Stimulated activated CD4-positive, alpha-beta T cell treated with anti-CD3 and anti-CD28 coated beads, Interleukin-4, amount 100 ng/mL, for 48 hours (primary cell): ENCODE measurements around the gene PCYOX1L.

Experiments used
- DNase-seq, 2 donors: peaks; one replicate each; pipeline ENCODE4 v3.0.0-alpha.2; 2020; ENCODE audit warnings: low read depth in 2 of 2

The PCYOX1L gene

DNA sequence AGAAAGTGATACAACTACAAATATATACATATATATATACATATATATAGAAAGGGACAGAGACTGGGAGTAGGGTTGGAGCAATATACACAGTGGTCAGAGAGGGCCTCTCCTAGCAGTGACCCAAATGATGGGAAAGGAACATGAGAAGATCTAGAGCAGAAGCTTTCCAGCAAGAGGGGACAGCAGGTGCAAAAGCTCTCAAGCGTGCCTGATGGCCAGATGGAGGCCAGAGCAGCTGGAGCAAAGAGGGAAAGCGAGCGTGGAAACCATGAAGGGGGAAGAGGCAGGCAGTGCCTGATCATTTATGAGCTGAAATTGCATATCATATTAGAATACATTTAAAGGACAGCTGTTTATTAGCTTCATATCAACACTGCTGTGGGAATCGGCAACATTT, 20.1 kb upstream of the PCYOX1L start:
- no peak for DNase-seq

DNA sequence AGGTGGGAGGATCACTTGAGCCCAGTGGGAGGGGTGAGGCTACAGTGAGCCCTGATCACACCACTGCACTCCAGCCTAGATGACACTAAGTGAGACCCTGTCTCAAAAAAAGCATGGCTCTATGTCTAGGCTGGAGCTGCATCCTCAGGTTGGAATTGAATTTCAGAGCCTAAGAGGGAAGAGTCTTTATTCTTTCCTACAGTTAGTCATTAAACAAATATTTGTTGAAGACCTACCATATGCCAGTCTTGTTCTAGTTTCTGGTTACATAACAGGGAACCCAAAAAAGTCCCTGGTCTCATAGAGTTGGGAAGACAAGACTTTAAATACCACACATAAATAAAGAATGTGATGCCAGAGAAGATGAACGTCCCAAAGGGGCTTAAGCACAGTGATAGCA, 19.5 kb upstream of the PCYOX1L start:
- no peak for DNase-seq

GRCh38 chr5:149340920-149341319, 16.9 kb upstream of the PCYOX1L start:
- DNase-seq, result no peak

DNA sequence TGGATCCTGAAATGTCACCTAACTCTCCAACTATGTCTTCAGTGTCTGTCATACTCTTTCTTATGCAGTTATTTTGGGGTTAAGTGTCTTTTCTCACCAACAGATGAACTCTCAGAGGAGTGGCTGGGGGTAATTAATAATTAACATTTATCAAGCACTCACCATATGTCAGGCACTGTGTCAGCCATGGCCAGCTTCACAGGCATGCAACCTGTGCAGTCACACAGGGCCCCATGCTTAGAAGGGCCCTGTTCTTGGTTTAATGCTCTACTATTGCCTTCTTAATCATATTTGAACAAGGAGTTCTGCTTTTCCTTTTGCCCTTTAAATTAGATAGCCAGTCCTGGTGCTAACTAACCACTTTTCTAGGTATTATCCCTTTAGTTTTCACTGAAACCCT, 16.0 kb upstream of the PCYOX1L start:
- DNase-seq, result no peak

DNA sequence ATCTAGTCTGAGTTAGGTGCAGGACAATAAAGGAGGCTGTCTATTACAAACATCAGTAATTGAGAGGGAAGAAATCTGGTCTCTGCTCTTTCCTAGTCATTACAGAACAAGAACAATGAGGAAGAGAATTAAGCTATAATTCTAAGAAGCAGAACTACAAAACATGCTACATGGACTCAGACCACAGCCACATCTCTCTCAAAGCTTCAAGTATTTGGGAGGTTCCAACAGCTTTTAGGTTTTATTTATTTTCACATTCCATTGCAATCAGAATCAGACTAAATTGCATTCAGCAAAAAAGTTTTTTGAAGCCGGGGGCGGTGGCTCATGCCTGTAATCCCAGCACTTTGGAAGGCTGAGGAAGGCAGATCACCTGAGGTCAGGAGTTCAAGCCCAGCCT, 13.7 kb upstream of the PCYOX1L start:
- DNase-seq, result no peak

- DNase-seq, result peak; percentile 88 to 94
These were observed 12.5 kb upstream of the PCYOX1L start, which contains the start of gene GRPEL2 for GRCh38 chr5:149345147-149345891. GRPEL2 (plus strand) TSS chr5:149345499; CDS start chr5:149345540, 41 bp downstream.

- no peak for DNase-seq
These were observed 12.0 kb upstream of the PCYOX1L start for GRCh38 chr5:149345892-149346222.

DNA sequence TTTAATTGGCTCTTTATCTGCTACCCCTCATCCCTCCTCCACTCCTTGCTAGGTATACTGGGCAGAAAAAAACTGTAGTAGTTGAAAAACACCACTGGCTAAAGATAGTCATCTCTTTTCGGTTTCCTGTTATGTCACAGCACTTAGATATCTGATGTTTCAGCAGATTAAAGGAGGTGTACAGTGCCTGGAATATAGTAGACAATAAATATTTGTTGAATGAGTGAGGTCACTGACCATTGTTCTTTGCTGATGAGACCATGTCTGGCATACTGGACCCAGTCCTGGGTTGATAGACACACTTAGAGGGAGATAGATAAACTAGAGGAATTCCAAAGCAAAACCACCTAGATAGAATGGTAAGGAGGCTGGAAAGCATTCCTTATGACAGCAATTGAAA, 9.3 kb upstream of the PCYOX1L start:
- DNase-seq, result no peak

DNA sequence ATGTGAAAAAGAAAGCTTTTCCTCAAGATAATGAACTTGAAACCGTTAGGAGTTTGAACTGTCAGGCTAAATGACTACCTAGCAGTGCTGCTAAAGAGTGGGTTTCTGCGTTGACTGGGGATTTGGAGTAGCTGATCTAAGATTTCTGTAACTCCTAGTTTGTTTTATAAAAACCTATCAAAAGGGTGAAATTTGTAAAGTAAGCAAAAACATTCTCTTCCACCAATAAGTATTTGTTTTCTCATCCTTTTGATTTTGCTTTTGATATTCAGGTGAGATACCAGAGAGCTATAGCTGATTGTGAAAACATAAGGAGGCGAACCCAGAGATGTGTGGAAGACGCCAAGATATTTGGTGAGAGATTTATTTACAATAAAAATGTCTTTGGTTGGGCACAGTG, 8.5 kb upstream of the PCYOX1L start:
- no peak for DNase-seq

- no peak for DNase-seq
These were observed 5.7 kb upstream of the PCYOX1L start for GRCh38 chr5:149352169-149352568.

DNA sequence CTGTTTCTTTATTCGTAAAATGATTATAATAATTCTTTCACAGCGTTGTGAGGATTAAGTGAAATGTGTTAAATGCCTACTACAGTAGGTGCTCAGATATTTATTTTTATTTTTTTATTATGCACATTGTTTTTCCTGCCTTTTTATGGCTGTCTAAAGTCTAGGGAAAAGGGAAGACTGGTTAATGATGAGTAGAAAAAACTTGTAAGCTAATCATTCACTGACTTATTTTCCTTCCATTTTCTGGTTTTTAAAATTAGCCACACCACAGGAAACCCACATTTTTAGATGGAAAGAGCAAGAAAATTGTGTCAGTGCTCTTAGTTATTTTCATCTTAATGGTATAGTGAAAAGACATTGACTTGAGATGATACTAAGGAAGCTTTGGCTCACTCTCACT, 3.9 kb upstream of the PCYOX1L start:
- DNase-seq, result no peak

GRCh38 chr5:149355688-149356087, 2.2 kb upstream of the PCYOX1L start:
- DNase-seq, result peak; percentile 6 to 16

- peak in 1 of 2 donors; percentile 13 for DNase-seq
These were observed 1.5 kb upstream of the PCYOX1L start for GRCh38 chr5:149356391-149356790.

GRCh38 chr5:149358294-149358651, 427 bp downstream of the PCYOX1L start:
- DNase-seq, result peak; percentile 8

DNA sequence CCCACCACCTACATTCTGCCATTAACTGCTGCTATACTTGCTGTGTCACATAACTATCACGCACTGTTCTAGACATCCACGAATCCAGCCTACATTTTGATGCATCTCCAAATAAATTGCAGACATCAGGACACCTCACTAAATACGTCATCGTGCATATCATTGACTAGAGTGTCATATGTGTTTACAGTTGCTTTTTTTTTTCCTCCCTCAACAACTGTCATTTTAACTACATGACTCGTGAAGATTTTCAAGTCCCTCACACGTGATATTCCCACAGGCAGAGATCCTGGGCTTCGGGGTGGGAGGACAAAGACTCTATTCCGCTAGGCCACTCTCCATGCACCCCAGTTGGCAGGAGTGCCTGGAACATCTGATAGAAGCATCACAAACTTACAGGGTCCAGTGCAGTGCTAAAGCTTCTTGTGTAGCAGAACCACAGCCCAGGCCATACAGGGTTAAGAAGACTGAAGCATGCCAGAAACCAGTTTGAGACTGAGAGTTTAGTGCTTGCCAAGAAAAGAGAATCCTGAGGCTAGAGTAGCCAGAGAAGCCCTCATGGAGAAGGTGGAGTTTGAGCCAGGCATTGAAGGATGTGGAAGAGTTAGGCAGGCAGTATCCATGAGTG, 1.1 kb downstream of the PCYOX1L start:
- DNase-seq, result no peak

GRCh38 chr5:149360272-149360671, 2.4 kb downstream of the PCYOX1L start:
- no peak for DNase-seq

DNA sequence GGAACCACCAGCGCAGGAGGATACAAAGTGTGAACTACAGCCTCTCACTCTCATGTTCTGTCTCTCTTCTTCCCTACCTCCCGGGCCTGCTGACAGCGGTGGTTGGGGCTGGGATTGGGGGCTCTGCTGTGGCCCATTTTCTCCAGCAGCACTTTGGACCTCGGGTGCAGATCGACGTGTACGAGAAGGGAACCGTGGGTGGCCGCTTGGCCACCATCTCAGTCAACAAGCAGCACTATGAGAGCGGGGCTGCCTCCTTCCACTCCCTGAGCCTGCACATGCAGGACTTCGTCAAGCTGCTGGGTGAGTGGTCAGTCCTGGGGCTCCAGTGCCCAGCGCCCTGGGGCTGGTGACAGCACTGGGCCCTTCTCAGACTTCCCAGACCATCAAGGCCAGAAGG, 4.7 kb downstream of the PCYOX1L start:
- no peak for DNase-seq

GRCh38 chr5:149363358-149363757, 5.5 kb downstream of the PCYOX1L start:
- no peak for DNase-seq

DNA sequence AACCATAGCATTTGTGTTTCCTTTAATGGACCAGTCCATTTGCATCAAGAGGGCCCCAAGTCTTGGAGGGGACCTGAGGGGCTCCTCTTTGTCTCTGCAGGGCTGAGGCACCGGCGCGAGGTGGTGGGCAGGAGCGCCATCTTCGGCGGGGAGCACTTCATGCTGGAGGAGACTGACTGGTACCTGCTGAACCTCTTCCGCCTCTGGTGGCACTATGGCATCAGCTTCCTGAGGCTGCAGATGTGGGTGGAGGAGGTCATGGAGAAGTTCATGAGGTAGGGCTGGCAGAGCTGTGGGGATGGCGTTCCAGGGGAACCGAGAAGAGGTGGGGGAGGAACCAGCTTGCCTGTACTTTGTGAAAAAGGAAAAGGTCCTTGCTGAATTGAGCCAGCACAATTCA, 6.1 kb downstream of the PCYOX1L start:
- no peak for DNase-seq

GRCh38 chr5:149364719-149365118, 6.9 kb downstream of the PCYOX1L start:
- no peak for DNase-seq

DNA sequence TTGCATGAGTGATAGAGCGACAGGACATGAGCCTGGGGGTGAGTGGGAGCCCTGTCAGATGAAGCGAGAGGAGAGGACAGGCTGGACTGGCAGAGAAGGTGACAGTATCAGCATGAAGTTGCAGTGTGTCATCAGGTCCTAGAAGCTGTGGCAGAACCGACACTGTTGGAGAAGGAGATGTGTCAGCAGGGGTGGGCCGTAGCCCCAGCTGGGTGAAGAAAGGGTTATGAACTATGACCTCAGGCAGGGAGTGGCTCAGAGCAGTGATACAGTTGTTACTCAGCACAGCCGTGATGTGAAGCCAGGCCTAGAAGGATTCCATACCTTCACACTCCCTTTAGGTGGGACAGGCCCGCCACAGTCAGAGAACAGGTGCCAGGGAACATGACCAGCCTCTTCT, 7.6 kb downstream of the PCYOX1L start:
- DNase-seq, result no peak

GRCh38 chr5:149366169-149366729, 8.4 kb downstream of the PCYOX1L start:
- DNase-seq, result no peak

- peak; percentile 36 for DNase-seq
These were observed 9.6 kb downstream of the PCYOX1L start for GRCh38 chr5:149367249-149367971.
